GM23338 (cell line): ENCODE results near the gene SMIM45.

Source experiments
- ATAC-seq: fragments of 200-7000 bp; cut with Tn5 transposase; 3 replicates; pipeline ENCODE4 v1.9.1; 2020
- DNase-seq: peaks from one replicate; pipeline ENCODE4 v3.0.0-alpha.2; 2015; ENCODE audit warnings: low spot score
- H2AFZ ChIP-seq: fragments of 200-600 bp; sonication (generic); 2 replicates; pipeline ENCODE4 v1.8.0; 2016; ENCODE audit warnings: antibody characterized with exemption, mild to moderate bottlenecking, moderate library complexity
- H3F3A ChIP-seq: fragments of 200-600 bp; sonication (generic); replicated peaks from 2 replicates; pipeline ENCODE4 v1.8.0; 2017; ENCODE audit warnings: antibody characterized with exemption, mixed run types, low read depth
- H3K27ac ChIP-seq: fragments of 200-600 bp; sonication (generic); 2 replicates; pipeline ENCODE4 v1.6.1; 2016; ENCODE audit warnings: low read depth
- H3K27me3 ChIP-seq: fragments of 200-600 bp; sonication (generic); 2 replicates; pipeline ENCODE4 v1.8.0; 2016; ENCODE audit warnings: mild to moderate bottlenecking, mixed run types, moderate library complexity; ENCODE audit not compliant: insufficient read depth
- H3K36me3 ChIP-seq: fragments of 200-600 bp; sonication (generic); 2 replicates; pipeline ENCODE4 v1.8.0; 2016; ENCODE audit warnings: mild to moderate bottlenecking; ENCODE audit not compliant: insufficient read depth
- H3K4me1 ChIP-seq: fragments of 200-600 bp; sonication (generic); 2 replicates; pipeline ENCODE4 v1.8.0; 2016; ENCODE audit warnings: mild to moderate bottlenecking, moderate library complexity; ENCODE audit not compliant: insufficient read depth
- H3K4me2 ChIP-seq: fragments of 200-600 bp; sonication (generic); 2 replicates; pipeline ENCODE4 v1.7.1; 2017; ENCODE audit warnings: mixed run types
- H3K4me3 ChIP-seq: fragments of 200-600 bp; sonication (generic); 2 replicates; pipeline ENCODE4 v1.6.1; 2016; ENCODE audit warnings: mixed run types
- H3K79me2 ChIP-seq: fragments of 200-600 bp; sonication (generic); replicated peaks from 2 replicates; pipeline ENCODE4 v1.8.0; 2017; ENCODE audit warnings: mild to moderate bottlenecking; ENCODE audit not compliant: insufficient read depth
- H3K9me2 ChIP-seq: fragments of 200-600 bp; sonication (generic); 2 replicates; pipeline ENCODE4 v1.8.0; 2017; ENCODE audit not compliant: insufficient read depth
- H4K20me1 ChIP-seq: fragments of 200-600 bp; sonication (generic); replicated peaks from 2 replicates; pipeline ENCODE4 v1.8.0; 2017; ENCODE audit warnings: mild to moderate bottlenecking; ENCODE audit not compliant: insufficient read depth
- H3K27ac Mint-ChIP-seq: 2 replicates; pipeline ENCODE4 v1.8.0; 2020; ENCODE audit warnings: inconsistent platforms, mild to moderate bottlenecking, moderate library complexity, mixed read lengths
- H3K27me3 Mint-ChIP-seq: 3 replicates; pipeline ENCODE4 v1.8.0; 2022; ENCODE audit warnings: low read depth, mild to moderate bottlenecking, moderate library complexity, mixed read lengths, inconsistent platforms; ENCODE audit not compliant: insufficient read depth, poor library complexity
- H3K36me3 Mint-ChIP-seq: 3 replicates; pipeline ENCODE4 v1.8.0; 2021; ENCODE audit warnings: low read depth, mild to moderate bottlenecking, inconsistent platforms, moderate library complexity, mixed read lengths
- H3K4me1 Mint-ChIP-seq: 3 replicates; pipeline ENCODE4 v1.8.0; 2020; ENCODE audit warnings: mild to moderate bottlenecking, inconsistent platforms, mixed read lengths
- H3K4me3 Mint-ChIP-seq: 3 replicates; pipeline ENCODE4 v1.8.0; 2021; ENCODE audit warnings: moderate library complexity, mild to moderate bottlenecking, inconsistent platforms, mixed read lengths
- H3K9me3 Mint-ChIP-seq: 3 replicates; pipeline ENCODE4 v1.8.0; 2020; ENCODE audit warnings: moderate library complexity, mild to moderate bottlenecking, inconsistent platforms, mixed read lengths
- EZH2 ChIP-seq: fragments of 200-600 bp; sonication (generic); IDR thresholded peaks from one replicate; pipeline ENCODE4 v1.8.0; 2017; ENCODE audit warnings: antibody characterized with exemption, mild to moderate bottlenecking, low read depth; ENCODE audit not compliant: unreplicated experiment
- POLR2AphosphoS5 ChIP-seq: IDR thresholded peaks from 2 replicates; pipeline ENCODE4 v1.6.1; 2016; ENCODE audit warnings: antibody characterized with exemption, low read depth
- TF ChIP-seq, protein P1 (sequence below): fragments of 250-450 bp; sonication (Bioruptor Pico); IDR thresholded peaks from 2 replicates; pipeline ENCODE4 v1.5.0; 2020; ENCODE audit warnings: mild to moderate bottlenecking, moderate library complexity
- TF ChIP-seq, protein P2 (sequence below), 2 experiments: fragments of 200-600 bp in 1 of 2; sonication (generic) in 1 of 2; conservative IDR thresholded peaks; 2 replicates each; pipeline versions ENCODE4 v1.5.1 to v1.6.1; 2016 to 2017; ENCODE audit warnings: antibody characterized with exemption in 2 of 2, low read depth in 2 of 2, mild to moderate bottlenecking in 2 of 2, moderate library complexity in 1 of 2

The SMIM45 gene

DNA sequence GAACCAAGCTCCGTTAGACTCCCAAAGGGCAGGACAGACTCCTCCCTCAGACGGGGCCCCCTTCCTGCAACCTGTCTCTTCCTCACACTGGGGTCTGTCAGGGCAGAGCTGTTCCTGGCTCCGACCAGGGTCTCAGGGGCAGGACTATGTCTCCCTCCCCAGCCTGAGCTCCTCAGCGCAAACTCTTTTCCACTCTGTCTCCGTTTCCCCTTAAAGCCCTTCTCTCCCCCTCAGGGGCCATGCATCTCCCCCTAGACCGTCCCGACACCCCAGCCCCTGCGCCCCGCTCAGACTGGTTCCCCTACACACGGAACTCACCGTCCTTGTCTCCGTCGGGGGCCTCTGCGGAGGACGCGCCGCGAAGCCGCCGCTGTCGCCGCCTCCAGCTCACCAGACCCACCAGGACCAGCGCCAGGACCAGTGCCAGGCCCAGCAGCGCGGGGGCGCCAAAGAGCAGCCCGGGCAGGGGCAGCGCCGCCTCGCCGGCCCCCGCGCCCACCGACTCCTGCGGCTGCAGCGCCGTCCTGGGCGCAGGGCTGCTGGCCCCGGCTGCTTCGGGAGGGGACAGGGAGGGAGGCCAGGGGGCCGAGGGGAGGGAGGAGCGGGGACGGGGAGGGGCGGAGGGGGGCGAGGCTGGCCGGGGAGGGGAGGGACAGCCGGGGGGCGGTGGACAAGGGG lies 26.0 kb upstream of the SMIM45 start:
- Mint-ChIP-seq H3K4me1 (peaks cover 11% of the 10 kb centered on the region), H3K27ac (no peak overlapping the region), H3K4me3 (peak overlapping the region; percentile 63), H3K9me3 (no peaks in the 10 kb centered on the region; the same call in 2 of the 3 replicates), H3K36me3 (no peaks in the 10 kb centered on the region; the same call in 2 of the 3 replicates), H3K27me3 (peaks cover 75% of the 10 kb centered on the region)
- Histone ChIP-seq H3K79me2 (no peaks in the 10 kb centered on the region), H3K9me2 (no peaks in the 10 kb centered on the region), H3K4me1 (peaks cover under 1% of the 10 kb centered on the region), H2AFZ (0 out of 2 replicates have a peak overlapping the region, but pooled peaks have one; percentile 47), H3K4me2 (peak overlapping the region; percentile 83), H3K36me3 (no peaks in the 10 kb centered on the region), H3K27me3 (peaks cover 74% of the 10 kb centered on the region), H4K20me1 (peaks cover 3% of the 10 kb centered on the region; the same call in 1 of the 2 replicates), H3K4me3 (peak overlapping the region; percentile 60), H3F3A (0 out of 2 replicates have a peak, but pooled peaks cover 8% of the 10 kb centered on the region), H3K27ac (no peak overlapping the region)
- no peak for TF ChIP-seq POLR2AphosphoS5
- TF ChIP-seq, protein P1, sequence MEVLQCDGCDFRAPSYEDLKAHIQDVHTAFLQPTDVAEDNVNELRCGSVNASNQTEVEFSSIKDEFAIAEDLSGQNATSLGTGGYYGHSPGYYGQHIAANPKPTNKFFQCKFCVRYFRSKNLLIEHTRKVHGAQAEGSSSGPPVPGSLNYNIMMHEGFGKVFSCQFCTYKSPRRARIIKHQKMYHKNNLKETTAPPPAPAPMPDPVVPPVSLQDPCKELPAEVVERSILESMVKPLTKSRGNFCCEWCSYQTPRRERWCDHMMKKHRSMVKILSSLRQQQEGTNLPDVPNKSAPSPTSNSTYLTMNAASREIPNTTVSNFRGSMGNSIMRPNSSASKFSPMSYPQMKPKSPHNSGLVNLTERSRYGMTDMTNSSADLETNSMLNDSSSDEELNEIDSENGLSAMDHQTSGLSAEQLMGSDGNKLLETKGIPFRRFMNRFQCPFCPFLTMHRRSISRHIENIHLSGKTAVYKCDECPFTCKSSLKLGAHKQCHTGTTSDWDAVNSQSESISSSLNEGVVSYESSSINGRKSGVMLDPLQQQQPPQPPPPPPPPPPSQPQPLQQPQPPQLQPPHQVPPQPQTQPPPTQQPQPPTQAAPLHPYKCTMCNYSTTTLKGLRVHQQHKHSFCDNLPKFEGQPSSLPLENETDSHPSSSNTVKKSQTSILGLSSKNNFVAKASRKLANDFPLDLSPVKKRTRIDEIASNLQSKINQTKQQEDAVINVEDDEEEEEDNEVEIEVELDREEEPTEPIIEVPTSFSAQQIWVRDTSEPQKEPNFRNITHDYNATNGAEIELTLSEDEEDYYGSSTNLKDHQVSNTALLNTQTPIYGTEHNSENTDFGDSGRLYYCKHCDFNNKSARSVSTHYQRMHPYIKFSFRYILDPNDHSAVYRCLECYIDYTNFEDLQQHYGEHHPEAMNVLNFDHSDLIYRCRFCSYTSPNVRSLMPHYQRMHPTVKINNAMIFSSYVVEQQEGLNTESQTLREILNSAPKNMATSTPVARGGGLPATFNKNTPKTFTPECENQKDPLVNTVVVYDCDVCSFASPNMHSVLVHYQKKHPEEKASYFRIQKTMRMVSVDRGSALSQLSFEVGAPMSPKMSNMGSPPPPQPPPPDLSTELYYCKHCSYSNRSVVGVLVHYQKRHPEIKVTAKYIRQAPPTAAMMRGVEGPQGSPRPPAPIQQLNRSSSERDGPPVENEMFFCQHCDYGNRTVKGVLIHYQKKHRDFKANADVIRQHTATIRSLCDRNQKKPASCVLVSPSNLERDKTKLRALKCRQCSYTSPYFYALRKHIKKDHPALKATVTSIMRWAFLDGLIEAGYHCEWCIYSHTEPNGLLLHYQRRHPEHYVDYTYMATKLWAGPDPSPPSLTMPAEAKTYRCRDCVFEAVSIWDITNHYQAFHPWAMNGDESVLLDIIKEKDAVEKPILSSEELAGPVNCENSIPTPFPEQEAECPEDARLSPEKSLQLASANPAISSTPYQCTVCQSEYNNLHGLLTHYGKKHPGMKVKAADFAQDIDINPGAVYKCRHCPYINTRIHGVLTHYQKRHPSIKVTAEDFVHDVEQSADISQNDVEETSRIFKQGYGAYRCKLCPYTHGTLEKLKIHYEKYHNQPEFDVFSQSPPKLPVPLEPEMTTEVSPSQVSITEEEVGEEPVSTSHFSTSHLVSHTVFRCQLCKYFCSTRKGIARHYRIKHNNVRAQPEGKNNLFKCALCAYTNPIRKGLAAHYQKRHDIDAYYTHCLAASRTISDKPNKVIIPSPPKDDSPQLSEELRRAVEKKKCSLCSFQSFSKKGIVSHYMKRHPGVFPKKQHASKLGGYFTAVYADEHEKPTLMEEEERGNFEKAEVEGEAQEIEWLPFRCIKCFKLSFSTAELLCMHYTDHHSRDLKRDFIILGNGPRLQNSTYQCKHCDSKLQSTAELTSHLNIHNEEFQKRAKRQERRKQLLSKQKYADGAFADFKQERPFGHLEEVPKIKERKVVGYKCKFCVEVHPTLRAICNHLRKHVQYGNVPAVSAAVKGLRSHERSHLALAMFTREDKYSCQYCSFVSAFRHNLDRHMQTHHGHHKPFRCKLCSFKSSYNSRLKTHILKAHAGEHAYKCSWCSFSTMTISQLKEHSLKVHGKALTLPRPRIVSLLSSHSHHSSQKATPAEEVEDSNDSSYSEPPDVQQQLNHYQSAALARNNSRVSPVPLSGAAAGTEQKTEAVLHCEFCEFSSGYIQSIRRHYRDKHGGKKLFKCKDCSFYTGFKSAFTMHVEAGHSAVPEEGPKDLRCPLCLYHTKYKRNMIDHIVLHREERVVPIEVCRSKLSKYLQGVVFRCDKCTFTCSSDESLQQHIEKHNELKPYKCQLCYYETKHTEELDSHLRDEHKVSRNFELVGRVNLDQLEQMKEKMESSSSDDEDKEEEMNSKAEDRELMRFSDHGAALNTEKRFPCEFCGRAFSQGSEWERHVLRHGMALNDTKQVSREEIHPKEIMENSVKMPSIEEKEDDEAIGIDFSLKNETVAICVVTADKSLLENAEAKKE (CRISPR knock-in tag) = no peak
- TF ChIP-seq, protein P2, sequence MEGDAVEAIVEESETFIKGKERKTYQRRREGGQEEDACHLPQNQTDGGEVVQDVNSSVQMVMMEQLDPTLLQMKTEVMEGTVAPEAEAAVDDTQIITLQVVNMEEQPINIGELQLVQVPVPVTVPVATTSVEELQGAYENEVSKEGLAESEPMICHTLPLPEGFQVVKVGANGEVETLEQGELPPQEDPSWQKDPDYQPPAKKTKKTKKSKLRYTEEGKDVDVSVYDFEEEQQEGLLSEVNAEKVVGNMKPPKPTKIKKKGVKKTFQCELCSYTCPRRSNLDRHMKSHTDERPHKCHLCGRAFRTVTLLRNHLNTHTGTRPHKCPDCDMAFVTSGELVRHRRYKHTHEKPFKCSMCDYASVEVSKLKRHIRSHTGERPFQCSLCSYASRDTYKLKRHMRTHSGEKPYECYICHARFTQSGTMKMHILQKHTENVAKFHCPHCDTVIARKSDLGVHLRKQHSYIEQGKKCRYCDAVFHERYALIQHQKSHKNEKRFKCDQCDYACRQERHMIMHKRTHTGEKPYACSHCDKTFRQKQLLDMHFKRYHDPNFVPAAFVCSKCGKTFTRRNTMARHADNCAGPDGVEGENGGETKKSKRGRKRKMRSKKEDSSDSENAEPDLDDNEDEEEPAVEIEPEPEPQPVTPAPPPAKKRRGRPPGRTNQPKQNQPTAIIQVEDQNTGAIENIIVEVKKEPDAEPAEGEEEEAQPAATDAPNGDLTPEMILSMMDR (conservative IDR thresholded peaks at IDR 0.05; ENCODE audit: low read depth in 2 of 2) = peak; percentile 69 to 87
- TF ChIP-seq EZH2 = peak; percentile 72
- peak; percentile 89 for DNase-seq
- ATAC-seq = peak; percentile 77
